Upper lobe of right lung (tissue), 1 donor: ENCODE data around the gene CDCP2. TPM values are rescaled to one million over a fixed set of nuclear protein-coding genes. Genes with fewer than 3 reads are reported as not detected.

Experiments used
- ATAC-seq: fragments of 200-7000 bp; cut with Tn5 transposase; one replicate; pipeline ENCODE4 v1.9.1; 2020; ENCODE audit warnings: mild to moderate bottlenecking, moderate library complexity
- DNase-seq: peaks from one replicate; pipeline ENCODE4 v3.0.0-alpha.2; 2020
- H3K27ac ChIP-seq: fragments of 200-600 bp; one replicate; pipeline ENCODE4 v1.8.0; 2022
- H3K27me3 ChIP-seq: fragments of 200-600 bp; one replicate; pipeline ENCODE4 v1.8.0; 2022; ENCODE audit warnings: mild to moderate bottlenecking
- H3K36me3 ChIP-seq: fragments of 200-600 bp; one replicate; pipeline ENCODE4 v1.8.0; 2022
- H3K4me1 ChIP-seq: fragments of 200-600 bp; one replicate; pipeline ENCODE4 v1.8.0; 2022
- H3K4me3 ChIP-seq: fragments of 200-600 bp; one replicate; pipeline ENCODE4 v1.8.0; 2022; ENCODE audit warnings: mild to moderate bottlenecking
- H3K9me3 ChIP-seq: fragments of 200-600 bp; one replicate; pipeline ENCODE4 v1.8.0; 2022
- intact Hi-C: fragments of 100-400 bp; cut with DNase I; formaldehyde crosslinking; loops from one replicate; pipeline ENCODE4 v1.11.0; 2022
- total RNA-seq: library from RNA; stranded (reverse); fragmentation: NEBNext Ultra II Directional; extraction: Animal tissue kit (Norgen Biotek cat#: 25700); gene quantifications from one replicate; pipeline ENCODE4 v1.2.1, GENCODE V29; 2021
- TF ChIP-seq, protein P1 (sequence below): fragments of 200-600 bp; IDR thresholded peaks from one replicate; pipeline ENCODE4 v1.8.0; 2022; ENCODE audit warnings: antibody characterized with exemption
- donor health status: DM: no; HTN: yes; CAD: no; lungs with severe emphysema.

The CDCP2 gene
- total RNA-seq, 1 donor from 2014 or later: 0.35 TPM

DNA sequence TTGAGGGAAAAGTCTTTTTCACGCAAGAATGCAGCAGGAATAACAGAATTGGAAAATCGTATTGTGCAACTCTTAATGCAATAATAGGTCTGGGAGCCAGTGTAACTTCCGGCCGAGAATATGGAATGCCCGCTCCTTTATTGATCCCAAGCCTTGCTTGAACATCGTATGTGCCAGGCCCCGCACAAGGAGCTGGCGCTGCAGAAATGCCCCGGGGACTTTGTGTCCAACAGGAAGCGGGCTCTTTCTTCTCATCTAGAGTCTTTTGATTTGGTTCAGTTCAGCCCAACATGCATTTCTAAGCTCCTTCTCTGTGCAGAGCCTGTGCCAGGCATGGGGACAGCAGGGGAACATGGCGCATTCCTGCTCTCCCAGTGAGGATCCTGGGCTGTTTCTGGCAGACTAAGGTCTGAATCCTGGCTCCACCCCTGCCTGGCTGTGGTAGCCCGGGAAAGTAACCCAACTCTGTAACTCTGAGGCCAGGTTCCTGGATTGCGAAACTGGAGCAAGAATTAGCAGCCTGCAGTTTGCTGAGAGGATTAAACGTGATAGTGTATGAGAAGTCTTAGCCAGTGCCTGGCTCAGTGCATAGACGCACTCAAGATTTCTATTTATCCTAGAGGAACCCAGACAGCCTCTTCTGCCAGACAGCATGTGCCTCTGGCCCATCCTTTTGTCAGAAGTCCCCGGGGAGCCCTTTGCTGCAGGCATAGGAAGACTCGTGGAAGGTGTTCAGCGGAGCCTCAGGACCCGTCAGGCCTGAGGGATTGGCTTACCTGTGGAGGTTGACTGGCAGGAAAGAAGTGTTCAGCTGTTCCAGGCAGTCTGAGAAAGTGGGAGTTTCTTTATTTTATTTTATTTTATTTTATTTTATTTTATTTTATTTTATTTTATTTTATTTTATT, 987 bp upstream of the CDCP2 start:
- DNase-seq (no peak), ATAC-seq (peak; percentile 77)
- no peaks in the 10 kb centered on the region for H3K9me3 ChIP-seq
- no peaks in the 10 kb centered on the region for H3K36me3 ChIP-seq
- no peak overlapping the region for H3K4me3 ChIP-seq
- no peak overlapping the region for H3K27ac ChIP-seq
- no peaks in the 10 kb centered on the region for H3K27me3 ChIP-seq
- TF ChIP-seq, protein P1, sequence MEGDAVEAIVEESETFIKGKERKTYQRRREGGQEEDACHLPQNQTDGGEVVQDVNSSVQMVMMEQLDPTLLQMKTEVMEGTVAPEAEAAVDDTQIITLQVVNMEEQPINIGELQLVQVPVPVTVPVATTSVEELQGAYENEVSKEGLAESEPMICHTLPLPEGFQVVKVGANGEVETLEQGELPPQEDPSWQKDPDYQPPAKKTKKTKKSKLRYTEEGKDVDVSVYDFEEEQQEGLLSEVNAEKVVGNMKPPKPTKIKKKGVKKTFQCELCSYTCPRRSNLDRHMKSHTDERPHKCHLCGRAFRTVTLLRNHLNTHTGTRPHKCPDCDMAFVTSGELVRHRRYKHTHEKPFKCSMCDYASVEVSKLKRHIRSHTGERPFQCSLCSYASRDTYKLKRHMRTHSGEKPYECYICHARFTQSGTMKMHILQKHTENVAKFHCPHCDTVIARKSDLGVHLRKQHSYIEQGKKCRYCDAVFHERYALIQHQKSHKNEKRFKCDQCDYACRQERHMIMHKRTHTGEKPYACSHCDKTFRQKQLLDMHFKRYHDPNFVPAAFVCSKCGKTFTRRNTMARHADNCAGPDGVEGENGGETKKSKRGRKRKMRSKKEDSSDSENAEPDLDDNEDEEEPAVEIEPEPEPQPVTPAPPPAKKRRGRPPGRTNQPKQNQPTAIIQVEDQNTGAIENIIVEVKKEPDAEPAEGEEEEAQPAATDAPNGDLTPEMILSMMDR: no peak
- intact Hi-C loops: no loop called here
- H3K4me1 ChIP-seq: peaks cover 10% of the 10 kb centered on the region

DNA sequence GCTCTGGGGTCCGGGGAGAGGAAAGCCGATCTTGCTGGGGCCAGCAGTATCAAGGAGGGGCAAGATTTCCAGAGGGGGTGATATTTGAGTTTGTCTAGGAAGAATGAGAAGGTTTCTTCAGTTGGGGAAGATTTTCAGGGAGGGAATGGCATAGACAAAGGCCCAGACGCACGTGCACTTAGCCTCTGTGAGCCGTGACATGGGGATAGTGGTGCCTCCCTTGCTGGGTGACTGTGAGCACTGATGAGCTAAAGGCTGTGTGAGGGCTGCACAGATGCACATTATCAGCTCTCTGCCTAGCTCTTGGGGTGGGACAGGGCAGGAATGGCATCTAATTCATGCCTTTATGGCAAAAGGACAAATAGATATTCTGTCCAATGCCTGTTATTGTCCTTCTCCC, 1.8 kb downstream of the CDCP2 start:
- ATAC-seq: no peak

DNA sequence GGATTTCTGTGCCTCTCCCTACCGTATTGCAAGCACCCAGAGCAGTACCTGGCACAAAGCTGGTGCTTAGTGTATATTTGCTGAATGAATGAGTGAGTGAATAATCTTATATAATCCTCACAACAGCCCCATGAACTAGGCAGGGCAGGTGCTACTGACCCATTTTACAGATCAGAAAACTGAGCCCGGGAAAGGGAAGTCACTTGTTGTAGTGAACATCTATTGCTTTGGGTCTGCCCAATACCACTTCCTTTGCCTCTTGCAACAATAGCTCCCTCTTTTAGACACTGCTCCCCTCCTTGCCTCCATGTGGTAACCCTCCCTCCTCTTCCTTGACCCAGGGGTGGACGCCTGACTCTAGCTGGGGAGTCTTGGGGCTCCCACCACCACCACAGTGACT, 3.1 kb downstream of the CDCP2 start:
- no peak for ATAC-seq
- H3K4me1 ChIP-seq: peaks cover 10% of the 10 kb centered on the region
- H3K4me3 ChIP-seq: no peak overlapping the region
- intact Hi-C loops: no loop called here
- TF ChIP-seq, protein P1: no peak
- H3K27ac ChIP-seq: no peak overlapping the region
- H3K9me3 ChIP-seq: no peaks in the 10 kb centered on the region
- no peak for DNase-seq
- no peaks in the 10 kb centered on the region for H3K27me3 ChIP-seq
- H3K36me3 ChIP-seq: no peaks in the 10 kb centered on the region

More for the DNA sequence above, 1.8 kb downstream of the CDCP2 start:
- Histone ChIP-seq H3K9me3 (no peaks in the 10 kb centered on the region), H3K4me1 (peaks cover 10% of the 10 kb centered on the region), H3K4me3 (no peak overlapping the region), H3K27ac (no peak overlapping the region), H3K36me3 (no peaks in the 10 kb centered on the region), H3K27me3 (no peaks in the 10 kb centered on the region)
- intact Hi-C loops: no loop called here
- DNase-seq: no peak
- TF ChIP-seq, protein P1: no peak

DNA sequence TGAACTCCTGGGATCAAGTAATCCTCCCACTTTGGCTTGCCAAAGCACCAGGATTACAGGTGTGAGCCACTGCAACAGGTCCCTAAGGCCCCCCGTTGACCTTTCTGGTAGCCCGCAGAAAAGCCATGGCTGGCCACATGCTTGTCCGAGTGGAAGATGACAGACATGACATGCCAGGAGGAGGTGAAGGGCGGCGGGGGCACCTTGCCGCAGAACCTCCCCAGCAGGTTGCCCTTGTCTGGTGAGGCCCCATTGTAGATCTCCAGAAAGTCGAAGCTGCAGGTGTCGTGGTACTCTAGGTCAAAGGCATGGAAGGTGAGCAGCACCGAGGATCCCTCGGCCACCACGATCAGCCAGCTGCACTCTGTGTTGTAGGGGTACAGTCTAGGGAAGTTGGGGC, 8.4 kb downstream of the CDCP2 start:
- intact Hi-C loops: no loop called here
- H3K9me3 ChIP-seq: no peaks in the 10 kb centered on the region
- no peak for ATAC-seq
- H3K36me3 ChIP-seq: no peaks in the 10 kb centered on the region
- no peaks in the 10 kb centered on the region for H3K27me3 ChIP-seq
- DNase-seq: no peak
- TF ChIP-seq, protein P1: no peak
- H3K4me3 ChIP-seq: no peak overlapping the region
- H3K27ac ChIP-seq: no peak overlapping the region
- H3K4me1 ChIP-seq: no peaks in the 10 kb centered on the region

DNA sequence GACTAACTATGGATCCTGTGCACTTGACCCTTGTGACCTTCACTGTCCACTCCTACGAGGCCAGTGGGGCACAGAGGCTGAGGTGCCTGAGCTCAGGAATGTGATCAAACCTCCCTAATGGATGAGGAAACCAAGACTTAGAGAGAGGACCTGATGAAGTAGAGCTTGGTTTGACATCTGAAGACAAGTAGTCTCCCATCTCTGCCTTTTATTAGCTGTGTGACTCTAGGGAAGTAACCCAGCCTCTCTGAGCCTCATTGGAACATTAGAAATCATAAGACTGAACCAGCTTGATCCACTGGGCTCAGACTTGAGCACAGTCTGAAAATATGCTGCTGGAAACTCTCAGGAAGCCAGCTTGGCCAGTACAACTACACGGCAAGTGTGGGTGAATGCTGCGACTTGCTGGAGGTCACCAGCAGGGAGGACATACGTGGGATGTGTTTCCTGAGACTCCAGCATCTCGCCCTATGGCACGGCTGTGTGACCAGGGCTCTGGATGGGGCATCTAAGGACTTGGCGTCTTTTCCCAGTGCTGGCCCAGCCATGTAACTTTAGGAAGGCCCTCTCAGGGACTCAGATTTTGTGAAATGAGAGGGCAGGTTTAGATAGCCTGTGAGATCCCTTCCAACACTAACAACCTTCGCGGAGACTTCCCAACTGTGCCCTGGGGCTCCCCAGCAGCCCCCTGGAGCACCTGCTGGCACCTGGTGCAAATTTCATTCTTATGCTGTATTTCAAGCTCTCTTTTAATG, 10.5 kb downstream of the CDCP2 start:
- Histone ChIP-seq H3K9me3 (no peaks in the 10 kb centered on the region), H3K4me3 (no peak overlapping the region), H3K27me3 (no peaks in the 10 kb centered on the region), H3K4me1 (no peaks in the 10 kb centered on the region), H3K36me3 (no peaks in the 10 kb centered on the region), H3K27ac (no peak overlapping the region)
- ATAC-seq (no peak), DNase-seq (no peak)
- TF ChIP-seq, protein P1: no peak
- intact Hi-C loops: no loop called here
